Activated CD8-positive, alpha-beta memory T cell treated with anti-CD3 and anti-CD28 coated beads, Interleukin-2, amount 50 U/mL, for 4 hours (primary cell): ENCODE results near the gene MFAP5.
"Not testable (repeated sequence)": the region's sequence is repeated elsewhere in the genome, so short reads cannot be mapped to it uniquely, and the experiment has no call there.

Experiments used
- DNase-seq: peaks from one replicate; pipeline ENCODE4 v3.0.0-alpha.2; 2020

Gene MFAP5

GRCh38 chr12:8624750-8625149 lies 37.9 kb downstream of the MFAP5 start:
- not testable (repeated sequence) for DNase-seq

DNA sequence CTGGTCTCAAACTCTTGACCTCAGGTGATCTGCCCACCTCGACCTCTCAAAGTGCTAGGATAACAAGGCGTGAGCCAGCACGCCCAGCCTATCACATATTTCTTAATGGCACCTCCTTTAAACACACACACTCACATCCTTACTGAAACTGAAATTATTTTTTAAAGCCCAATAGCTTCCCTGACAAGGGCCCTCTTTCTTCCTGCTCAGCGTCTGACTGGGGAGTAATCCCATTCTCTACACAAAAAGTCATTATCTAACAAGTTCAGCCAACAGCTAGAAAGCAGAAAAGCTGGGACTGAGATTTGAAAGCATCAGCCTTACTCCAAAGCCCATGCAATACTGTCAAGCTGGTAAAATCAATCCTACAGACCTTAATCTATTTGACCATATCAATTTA lies 40.0 kb downstream of the MFAP5 start:
- no peak for DNase-seq

GRCh38 chr12:8615206-8615605 lies 47.4 kb downstream of the MFAP5 start:
- DNase-seq = no peak

DNA sequence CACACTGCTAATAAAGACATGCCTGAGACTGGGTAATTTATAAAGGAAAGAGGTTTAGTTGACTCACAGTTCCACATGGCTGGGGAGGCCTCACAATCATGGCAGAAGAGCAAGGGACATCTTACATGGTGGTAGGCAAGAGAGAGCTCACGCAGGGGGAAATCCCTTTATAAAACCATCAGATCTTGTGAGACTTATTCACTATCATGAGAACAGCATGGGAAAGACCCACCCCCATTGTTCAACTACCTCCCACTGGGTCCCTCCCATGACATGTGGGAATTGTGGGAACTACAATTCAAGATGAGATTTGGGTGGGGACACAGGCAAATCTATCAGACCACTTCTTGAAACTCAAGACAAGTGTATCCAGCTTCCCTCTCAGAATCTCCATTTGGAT lies 48.7 kb downstream of the MFAP5 start:
- not testable (repeated sequence) for DNase-seq

GRCh38 chr12:8612629-8613028 lies 50.0 kb downstream of the MFAP5 start, which contains the start of gene AICDA:
AICDA (minus strand) TSS chr12:8612859; CDS start chr12:8612767, 92 bp downstream.
- no peak for DNase-seq

GRCh38 chr12:8609061-8609570 lies 53.5 kb downstream of the MFAP5 start:
- no peak for DNase-seq

DNA sequence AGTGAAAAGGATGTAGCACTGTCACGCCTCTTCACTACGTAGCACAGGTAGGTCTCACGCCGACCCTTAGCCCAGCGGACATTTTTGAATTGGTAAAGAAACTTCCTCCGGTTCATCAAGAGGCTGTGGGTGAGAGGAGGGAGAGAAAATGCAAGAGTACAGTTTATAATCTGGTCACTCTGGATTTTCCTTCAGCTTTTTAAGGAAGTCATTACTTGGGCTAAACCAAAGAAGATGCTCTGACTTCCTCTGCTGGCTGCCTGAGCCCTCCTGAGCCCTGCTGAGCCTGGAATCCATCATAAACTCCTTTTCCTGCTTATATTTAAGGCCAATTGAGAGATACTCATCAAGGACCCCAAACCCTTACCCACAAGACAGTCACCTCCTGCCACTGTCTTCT lies 55.7 kb downstream of the MFAP5 start:
- DNase-seq = no peak

DNA sequence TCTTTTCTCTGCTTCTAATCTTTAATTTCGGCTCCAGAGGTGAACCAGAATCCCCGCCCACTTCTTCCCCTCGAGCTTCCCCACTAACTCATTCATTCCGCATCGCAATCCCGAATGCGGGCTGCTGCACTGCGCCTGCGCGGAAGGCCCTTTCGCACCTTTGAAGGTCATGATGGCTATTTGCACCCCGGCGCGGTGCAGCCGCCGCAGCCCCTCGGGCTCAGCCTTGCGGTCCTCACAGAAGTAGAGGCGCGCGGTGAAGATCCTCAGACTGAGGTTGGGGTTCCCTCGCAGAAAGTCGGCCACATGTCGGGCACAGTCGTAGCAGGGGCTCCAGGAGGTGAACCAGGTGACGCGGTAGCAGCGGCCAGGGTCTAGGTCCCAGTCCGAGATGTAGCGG lies 57.6 kb downstream of the MFAP5 start:
- no peak for DNase-seq

GRCh38 chr12:8603856-8604255 lies 58.8 kb downstream of the MFAP5 start:
- no peak for DNase-seq

- DNase-seq = no peak
These were observed 59.3 kb downstream of the MFAP5 start for GRCh38 chr12:8603286-8603685.

DNA sequence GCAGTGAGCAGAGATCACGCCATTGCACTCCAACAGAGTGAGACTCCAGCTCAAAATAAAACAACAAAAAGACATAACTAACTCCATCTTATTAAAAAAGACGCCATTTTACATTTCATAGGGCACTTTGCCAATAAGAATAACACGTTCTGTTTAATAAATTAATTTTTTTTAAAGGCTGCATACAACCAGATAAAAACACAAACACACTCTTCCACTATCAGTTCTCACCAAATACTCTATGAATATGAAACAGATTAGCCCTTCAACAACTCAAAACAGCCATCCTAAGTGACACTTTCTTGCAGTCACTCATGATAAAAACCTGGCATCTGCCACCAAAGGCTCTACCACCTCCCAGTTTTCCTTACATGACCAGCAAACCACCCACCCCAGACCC lies 66.1 kb downstream of the MFAP5 start:
- DNase-seq = no peak
